Fibroblast of pulmonary artery (primary cell): ENCODE data around the gene ZC3H12A.

Source experiments
- DNase-seq: peaks from one replicate; pipeline ENCODE4 v3.0.0-alpha.2; 2010; ENCODE audit warnings: low read depth
- H3K4me3 ChIP-seq: replicated peaks from 2 replicates; pipeline ENCODE4 v1.5.1; 2011; ENCODE audit warnings: low read depth, mild to moderate bottlenecking, control low read depth, low read length, moderate library complexity
- CTCF ChIP-seq: IDR thresholded peaks from 2 replicates; pipeline ENCODE4 v1.5.1; 2011; ENCODE audit warnings: mild to moderate bottlenecking, control low read depth, low read length, inconsistent platforms; ENCODE audit errors: missing control alignments

The ZC3H12A gene

GRCh38 chr1:37533317-37534093 lies 59.1 kb downstream of the ZC3H12A start:
- no peak for TF ChIP-seq CTCF
- no peak overlapping the region for H3K4me3 ChIP-seq
- no peak for DNase-seq
